ENCODE measurements around the gene RARB. TPM values are rescaled to one million over a fixed set of nuclear protein-coding genes. Genes with fewer than 3 reads are reported as not detected.
A peak's percentile ranks its signal among the peaks of the same experiment; 100 is the strongest.

The RARB gene
- total RNA-seq, 2 donors from 2014 or later = 15.2 to 22.8 TPM

- Histone ChIP-seq H3K36me3 (no peaks in the 10 kb centered on the region), H3K9me3 (no peaks in the 10 kb centered on the region), H3K4me3 (no peak overlapping the region), H3K27ac (peak overlapping the region; percentile 87 to 94), H3K4me1 (peaks cover 0 to 34% of the 10 kb centered on the region in 2 donors), H3K27me3 (no peaks in the 10 kb centered on the region)
- no peak for DNase-seq (ENCODE audit: low spot score)
- TF ChIP-seq CTCF (IDR thresholded peaks at IDR 0.05) = no peak
These were observed 5.0 kb downstream of the RARB start for GRCh38 chr3:25433106-25433505.

DNA sequence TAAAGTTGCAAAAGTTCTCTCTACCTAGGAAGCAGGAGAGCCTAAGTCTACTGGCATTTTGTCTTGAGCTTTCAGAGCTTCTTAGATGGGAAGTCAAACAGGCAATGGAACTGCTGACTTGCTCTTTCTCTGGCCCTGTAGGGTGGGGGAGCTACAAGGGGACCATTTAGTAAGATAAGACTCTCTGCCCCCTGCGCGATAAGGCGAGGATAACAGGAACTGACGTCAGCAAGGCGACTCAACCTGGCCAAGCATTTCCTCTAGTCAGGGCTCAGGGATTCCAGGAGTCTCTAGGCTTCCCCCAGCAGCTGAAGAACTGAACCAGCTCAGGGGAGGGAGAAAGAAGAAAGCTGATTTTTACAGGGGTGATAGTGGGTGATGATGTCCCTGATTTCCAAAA is 5.8 kb downstream of the RARB start:
- Histone ChIP-seq H3K27ac (peak overlapping the region; percentile 47 to 94), H3K9me3 (no peaks in the 10 kb centered on the region), H3K4me1 (peaks cover 0 to 42% of the 10 kb centered on the region in 2 donors), H3K27me3 (no peaks in the 10 kb centered on the region), H3K36me3 (no peaks in the 10 kb centered on the region), H3K4me3 (no peak overlapping the region)
- TF ChIP-seq CTCF (IDR thresholded peaks at IDR 0.05) = no peak
- peak; percentile 74 for DNase-seq (ENCODE audit: low spot score)

GRCh38 chr3:25437953-25438352 is 9.9 kb downstream of the RARB start:
- no peak for DNase-seq (ENCODE audit: low spot score)
- peak overlapping the region in 1 of 2 donors; percentile 94 for H3K27ac ChIP-seq
- no peaks in the 10 kb centered on the region for H3K9me3 ChIP-seq
- H3K4me3 ChIP-seq = no peak overlapping the region
- no peaks in the 10 kb centered on the region for H3K27me3 ChIP-seq
- peaks cover 0 to 40% of the 10 kb centered on the region in 2 donors for H3K4me1 ChIP-seq
- H3K36me3 ChIP-seq = no peaks in the 10 kb centered on the region
- TF ChIP-seq CTCF (IDR thresholded peaks at IDR 0.05) = no peak

DNA sequence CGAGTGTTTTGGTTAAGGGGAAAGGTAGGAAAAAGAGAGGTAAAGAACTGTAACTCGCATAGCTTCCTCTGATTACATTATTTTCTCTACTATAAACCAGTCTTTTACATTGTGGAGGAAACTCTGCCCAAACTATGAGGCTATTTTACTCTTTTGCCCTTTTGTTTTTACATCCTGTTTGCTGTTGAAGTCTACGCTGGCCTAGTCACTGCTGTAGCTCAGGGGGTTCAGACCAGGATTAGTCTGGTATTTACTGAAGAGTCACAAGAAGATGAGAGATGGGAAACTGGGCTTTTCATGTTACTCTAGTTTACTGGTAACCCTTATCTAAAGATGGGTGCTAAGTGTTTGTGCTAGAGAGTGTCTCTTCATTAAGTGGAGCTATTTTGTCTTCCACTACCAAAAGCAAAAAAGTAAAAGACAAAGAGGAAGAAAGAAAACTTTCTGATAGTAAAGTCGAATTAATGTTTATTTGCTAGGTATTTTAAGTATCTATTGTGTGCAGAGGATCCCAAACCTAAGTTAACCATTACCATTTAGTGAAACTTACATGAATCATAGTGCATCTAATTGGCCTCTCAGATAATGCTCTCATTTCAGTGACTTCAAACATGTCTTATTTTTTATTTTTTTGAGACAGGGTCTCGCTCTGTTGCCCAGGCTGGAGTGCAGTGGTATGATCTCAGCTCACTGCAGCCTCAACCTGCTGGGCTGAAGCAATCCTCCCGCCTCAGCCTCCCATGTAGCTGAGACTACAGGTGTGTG is 10.9 kb downstream of the RARB start:
- H3K9me3 ChIP-seq = no peaks in the 10 kb centered on the region
- TF ChIP-seq CTCF (IDR thresholded peaks at IDR 0.05) = no peak
- H3K27me3 ChIP-seq = no peaks in the 10 kb centered on the region
- DNase-seq (ENCODE audit: low spot score) = no peak
- H3K36me3 ChIP-seq = no peaks in the 10 kb centered on the region
- peak overlapping the region in 1 of 2 donors; percentile 94 for H3K27ac ChIP-seq
- no peak overlapping the region for H3K4me3 ChIP-seq
- H3K4me1 ChIP-seq = peaks cover 0 to 36% of the 10 kb centered on the region in 2 donors

- Histone ChIP-seq H3K27me3 (no peaks in the 10 kb centered on the region), H3K36me3 (no peaks in the 10 kb centered on the region), H3K4me3 (no peak overlapping the region), H3K4me1 (peaks cover 0 to 44% of the 10 kb centered on the region in 2 donors), H3K9me3 (no peaks in the 10 kb centered on the region), H3K27ac (no peak overlapping the region)
- no peak for DNase-seq (ENCODE audit: low spot score)
- TF ChIP-seq CTCF (IDR thresholded peaks at IDR 0.05) = peak in 1 of 2 donors; percentile 57
These were observed 13.3 kb downstream of the RARB start for GRCh38 chr3:25441234-25441856.
